Thyroid gland (tissue), 4 donors: ENCODE measurements around the gene SYNGAP1.

Experiments
- CTCF ChIP-seq, 6 experiments: fragments of 200-600 bp in 3 of 6; fragments of 450-650 bp in 3 of 6; sonication (generic) in 3 of 6; IDR thresholded peaks; one replicate each; pipeline ENCODE4 v1.5.1; 2016 to 2019; ENCODE audit warnings: antibody characterized with exemption in 6 of 6, mild to moderate bottlenecking in 2 of 6, inconsistent platforms in 1 of 6, moderate library complexity in 1 of 6
- POLR2A ChIP-seq, 2 donors: fragments of 450-650 bp; IDR thresholded peaks; one replicate each; pipeline ENCODE4 v1.6.1; 2017; ENCODE audit warnings: antibody characterized with exemption in 2 of 2, mild to moderate bottlenecking in 2 of 2, moderate library complexity in 1 of 2

GRCh38 chr6:33439956-33440648 lies 20.2 kb downstream of the SYNGAP1 start:
- TF ChIP-seq CTCF (IDR thresholded peaks at IDR 0.05) (no peak), POLR2A (IDR thresholded peaks at IDR 0.05) (no peak)
